Subcutaneous abdominal adipose tissue (tissue), 5 donors: ENCODE data around the gene GAS7.
A peak's percentile ranks its signal among the peaks of the same experiment; 100 is the strongest.

Experiments
- H3K27ac ChIP-seq: one replicate; pipeline ENCODE4 v1.7.0; 2013; ENCODE audit warnings: low read depth, mild to moderate bottlenecking, inconsistent platforms, low read length, moderate library complexity
- H3K27me3 ChIP-seq, 5 donors: one replicate each; pipeline ENCODE4 v1.7.0; 2013; ENCODE audit warnings: low read length in 5 of 5, inconsistent platforms in 1 of 5; ENCODE audit not compliant: control insufficient read depth in 5 of 5, insufficient read depth in 4 of 5
- H3K36me3 ChIP-seq, 5 donors: one replicate each; pipeline ENCODE4 v1.7.0; 2013; ENCODE audit warnings: low read length in 5 of 5; ENCODE audit not compliant: control insufficient read depth in 5 of 5, insufficient read depth in 5 of 5
- H3K4me1 ChIP-seq, 5 donors: one replicate each; pipeline ENCODE4 v1.7.0; 2013; ENCODE audit warnings: low read length in 5 of 5, mild to moderate bottlenecking in 3 of 5, moderate library complexity in 1 of 5; ENCODE audit not compliant: control insufficient read depth in 5 of 5, insufficient read depth in 5 of 5
- H3K4me3 ChIP-seq, 5 donors: one replicate each; pipeline ENCODE4 v1.7.0; 2013; ENCODE audit warnings: low read length in 5 of 5, low read depth in 1 of 5
- H3K9ac ChIP-seq, 5 donors: one replicate each; pipeline ENCODE4 v1.7.0; 2013; ENCODE audit warnings: low read length in 5 of 5, mild to moderate bottlenecking in 4 of 5, moderate library complexity in 3 of 5
- H3K9me3 ChIP-seq, 5 donors: one replicate each; pipeline ENCODE4 v1.7.0; 2013; ENCODE audit warnings: low read length in 5 of 5; ENCODE audit not compliant: control insufficient read depth in 5 of 5
- donor health status: healthy.
- donor health status: healthy.
- donor health status: healthy.
- donor health status: healthy.
- donor health status: healthy.

The GAS7 gene

GRCh38 chr17:10072086-10072485 is 126.3 kb downstream of the GAS7 start:
- Histone ChIP-seq H3K4me1 (peaks cover 0 to 9% (median 0%) of the 10 kb centered on the region in 5 donors), H3K27ac (no peak overlapping the region)

GRCh38 chr17:10071141-10071540 is 127.3 kb downstream of the GAS7 start:
- Histone ChIP-seq H3K4me3 (no peak overlapping the region), H3K4me1 (peaks cover 0 to 9% (median 0%) of the 10 kb centered on the region in 5 donors), H3K36me3 (no peaks in the 10 kb centered on the region), H3K9ac (no peak overlapping the region), H3K9me3 (no peaks in the 10 kb centered on the region), H3K27ac (no peak overlapping the region), H3K27me3 (peaks cover 0 to 7% (median 3%) of the 10 kb centered on the region in 5 donors)

More at GRCh38 chr17:10072086-10072485, 126.3 kb downstream of the GAS7 start:
- Histone ChIP-seq H3K4me3 (no peak overlapping the region), H3K9me3 (no peaks in the 10 kb centered on the region), H3K27me3 (peaks cover 0 to 7% (median 3%) of the 10 kb centered on the region in 5 donors), H3K36me3 (no peaks in the 10 kb centered on the region), H3K9ac (no peak overlapping the region)

DNA sequence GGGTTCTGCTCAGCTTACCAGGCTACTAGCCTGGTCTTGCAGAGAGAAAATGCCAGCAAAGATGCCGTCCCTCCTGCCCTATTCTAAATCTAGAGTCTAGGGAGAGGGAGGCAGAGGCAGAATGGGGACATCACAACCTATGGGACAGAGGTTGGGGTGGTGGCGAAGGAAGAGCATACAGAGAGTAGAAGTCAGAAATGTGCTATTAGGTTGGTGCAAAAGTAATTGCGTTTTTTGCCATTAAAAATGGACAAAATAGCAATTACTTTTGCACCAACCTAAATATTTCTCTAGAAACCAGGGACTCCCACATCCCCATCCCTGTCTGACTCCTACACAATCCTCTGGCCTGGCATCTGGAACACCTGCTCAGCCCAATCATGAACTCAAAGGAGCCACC is 127.7 kb downstream of the GAS7 start:
- Histone ChIP-seq H3K9ac (no peak overlapping the region), H3K36me3 (no peaks in the 10 kb centered on the region), H3K27ac (no peak overlapping the region), H3K27me3 (peaks cover 0 to 7% (median 3%) of the 10 kb centered on the region in 5 donors), H3K4me1 (peaks cover 0 to 9% (median 0%) of the 10 kb centered on the region in 5 donors), H3K4me3 (no peak overlapping the region), H3K9me3 (peaks cover 0 to 4% (median 3%) of the 10 kb centered on the region in 5 donors)

GRCh38 chr17:10069301-10069700 is 129.1 kb downstream of the GAS7 start:
- Histone ChIP-seq H3K9me3 (peaks cover 3 to 13% (median 9%) of the 10 kb centered on the region in 5 donors), H3K4me3 (no peak overlapping the region), H3K36me3 (no peaks in the 10 kb centered on the region), H3K27ac (no peak overlapping the region), H3K27me3 (peaks cover 0 to 7% (median 3%) of the 10 kb centered on the region in 5 donors), H3K9ac (no peak overlapping the region), H3K4me1 (peaks cover 0 to 9% (median 3%) of the 10 kb centered on the region in 5 donors)

DNA sequence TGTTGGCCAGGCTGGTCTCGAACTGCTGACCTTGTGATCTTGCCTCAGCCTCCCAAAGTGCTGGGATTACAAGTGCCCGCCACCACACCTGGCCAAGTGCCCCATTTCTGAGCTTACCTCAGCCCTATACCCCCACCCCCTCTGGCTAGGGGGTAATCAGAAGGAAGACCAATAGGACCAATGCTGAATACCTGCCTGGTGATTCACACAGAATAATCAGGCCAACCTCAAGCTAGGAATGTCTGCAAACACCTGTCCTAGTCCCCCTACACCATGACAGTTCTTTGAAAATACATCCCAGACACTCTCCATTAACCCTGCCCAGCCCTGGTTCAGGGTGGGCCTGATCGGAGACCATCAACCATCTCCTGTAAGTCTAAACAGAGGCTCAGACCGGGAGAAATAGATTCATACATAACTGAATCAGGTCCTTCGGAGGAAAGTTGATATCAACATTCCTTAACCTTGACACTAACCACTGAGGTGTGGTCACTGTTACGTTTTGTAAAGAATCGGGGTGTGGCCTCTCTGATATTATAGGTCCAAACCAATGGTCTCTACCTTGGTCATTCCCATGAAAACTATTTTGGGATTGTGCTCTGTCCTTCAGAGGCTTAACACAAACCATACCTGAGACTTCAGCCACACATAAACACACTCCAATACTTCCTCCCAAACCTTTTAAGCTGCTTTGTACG is 130.8 kb downstream of the GAS7 start:
- Histone ChIP-seq H3K4me3 (no peak overlapping the region), H3K27me3 (peaks cover 0 to 6% (median 3%) of the 10 kb centered on the region in 5 donors), H3K9ac (no peak overlapping the region), H3K9me3 (peaks cover 3 to 13% (median 9%) of the 10 kb centered on the region in 5 donors), H3K27ac (no peak overlapping the region), H3K36me3 (no peaks in the 10 kb centered on the region), H3K4me1 (peaks cover 0 to 22% (median 18%) of the 10 kb centered on the region in 5 donors)

DNA sequence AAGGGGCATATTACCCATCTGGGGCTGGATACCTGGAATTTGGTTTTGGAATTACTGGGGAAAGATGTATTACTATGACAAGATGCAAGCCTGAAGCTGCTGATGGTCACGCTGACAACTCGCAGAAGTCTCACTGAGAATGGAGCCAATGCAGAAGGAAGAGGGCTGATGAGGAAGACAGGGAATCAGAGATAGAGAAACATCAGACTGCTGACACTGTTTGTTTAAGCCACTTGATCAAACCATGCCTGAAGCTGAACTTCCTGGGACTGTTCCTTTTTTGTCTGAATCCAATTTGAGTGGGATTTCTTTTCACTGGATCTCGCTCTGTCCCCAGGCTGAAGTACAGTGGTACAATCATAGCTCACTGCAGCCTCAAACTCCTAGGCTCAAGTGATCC is 133.9 kb downstream of the GAS7 start:
- H3K27ac ChIP-seq, result no peak overlapping the region

DNA sequence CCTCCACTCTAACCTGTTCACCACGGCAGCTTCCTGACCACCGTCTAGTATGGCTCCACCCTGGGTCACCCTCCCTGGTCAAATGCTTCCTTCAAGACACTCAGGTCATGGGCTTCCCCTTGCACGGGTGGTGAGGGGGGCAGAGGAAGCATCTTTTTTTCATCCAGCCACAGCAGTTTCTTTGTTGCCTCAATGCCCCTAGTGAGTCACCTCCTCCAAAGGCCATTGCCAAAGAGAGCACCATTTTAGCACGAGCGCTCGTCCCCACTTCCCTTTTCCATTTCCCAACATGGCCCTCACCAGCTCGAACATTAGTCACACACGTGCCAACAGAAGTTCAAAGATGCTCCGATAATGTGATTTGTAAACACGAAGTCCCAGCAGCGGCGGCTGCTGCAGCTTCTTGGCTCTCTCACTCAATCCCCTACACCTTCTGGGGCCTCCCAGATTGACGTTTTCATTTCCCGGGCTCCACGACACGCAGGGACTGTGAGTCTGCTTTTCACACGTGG is 134.6 kb downstream of the GAS7 start:
- Histone ChIP-seq H3K27ac (no peak overlapping the region), H3K9ac (no peak overlapping the region), H3K4me1 (peaks cover 1 to 53% (median 45%) of the 10 kb centered on the region in 5 donors), H3K9me3 (peaks cover 3 to 13% (median 9%) of the 10 kb centered on the region in 5 donors), H3K4me3 (no peak overlapping the region), H3K36me3 (no peaks in the 10 kb centered on the region), H3K27me3 (peaks cover 3 to 14% (median 8%) of the 10 kb centered on the region in 5 donors)

More for the DNA sequence above, 133.9 kb downstream of the GAS7 start:
- H3K9me3 ChIP-seq, result peaks cover 3 to 13% (median 9%) of the 10 kb centered on the region in 5 donors
- H3K9ac ChIP-seq, result no peak overlapping the region
- H3K4me3 ChIP-seq, result no peak overlapping the region
- peaks cover 3 to 11% (median 8%) of the 10 kb centered on the region in 5 donors for H3K27me3 ChIP-seq
- H3K36me3 ChIP-seq, result no peaks in the 10 kb centered on the region
- H3K4me1 ChIP-seq, result peaks cover 0 to 46% (median 42%) of the 10 kb centered on the region in 5 donors

GRCh38 chr17:10062691-10063385 is 135.6 kb downstream of the GAS7 start:
- no peak overlapping the region for H3K4me3 ChIP-seq
- peaks cover 3 to 13% (median 9%) of the 10 kb centered on the region in 5 donors for H3K9me3 ChIP-seq
- H3K9ac ChIP-seq, result no peak overlapping the region
- peaks cover 1 to 58% (median 46%) of the 10 kb centered on the region in 5 donors for H3K4me1 ChIP-seq
- H3K27me3 ChIP-seq, result peaks cover 3 to 14% (median 8%) of the 10 kb centered on the region in 5 donors
- no peaks in the 10 kb centered on the region for H3K36me3 ChIP-seq
- H3K27ac ChIP-seq, result no peak overlapping the region

DNA sequence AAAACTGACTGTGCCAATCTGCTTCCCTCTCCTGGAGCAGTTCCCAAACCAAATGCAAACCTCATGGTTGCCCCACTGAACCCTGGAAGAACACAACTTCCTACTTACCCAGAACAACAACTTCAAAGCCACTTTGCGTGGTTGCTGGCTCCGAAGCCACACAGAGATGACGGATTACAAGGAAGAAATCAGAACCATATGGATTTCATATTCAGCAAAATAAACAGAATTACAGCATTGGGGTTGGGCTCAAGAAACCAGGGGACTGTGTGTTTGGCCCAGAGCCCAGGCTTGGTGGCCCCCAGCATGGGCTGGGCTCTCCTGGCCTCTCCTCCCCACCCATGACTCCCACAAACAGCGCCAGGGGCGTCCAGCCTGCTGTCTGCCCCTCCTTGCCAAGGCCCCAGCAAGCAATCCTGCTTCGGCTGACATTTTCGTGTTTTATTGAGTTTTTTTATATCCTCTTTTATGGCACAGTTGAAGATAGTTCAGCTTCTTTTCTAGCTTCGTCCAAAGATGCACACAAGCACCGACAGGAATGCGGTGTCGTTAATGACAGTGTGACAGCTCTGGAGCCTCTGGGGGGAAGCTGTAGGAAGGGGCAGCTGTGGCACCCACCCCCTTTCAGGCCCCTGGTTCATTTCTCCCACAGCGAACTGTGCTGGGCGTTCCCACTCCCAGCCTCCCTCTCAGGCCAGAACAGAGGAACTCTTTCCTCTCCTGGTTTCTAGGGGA is 137.1 kb downstream of the GAS7 start:
- Histone ChIP-seq H3K27me3 (peaks cover 3 to 14% (median 8%) of the 10 kb centered on the region in 5 donors), H3K27ac (peak overlapping the region; percentile 60), H3K4me3 (peak overlapping the region in 1 of 5 donors; percentile 17), H3K9me3 (peaks cover 3 to 13% (median 9%) of the 10 kb centered on the region in 5 donors), H3K9ac (no peak overlapping the region), H3K36me3 (no peaks in the 10 kb centered on the region), H3K4me1 (peaks cover 1 to 58% (median 46%) of the 10 kb centered on the region in 5 donors)
